ENCODE results near the gene TMPRSS6.

The TMPRSS6 gene

GRCh38 chr22:37107816-37108621, 1.5 kb downstream of the TMPRSS6 start:
- Histone ChIP-seq H3K27me3 (ENCODE audit: control insufficient read depth, low read length) (peaks cover 18% of the 10 kb centered on the region), H3K79me2 (ENCODE audit: control insufficient read depth, low read length) (no peaks in the 10 kb centered on the region), H3K9me3 (ENCODE audit: control insufficient read depth, insufficient read depth, low read length) (no peaks in the 10 kb centered on the region), H4K20me1 (ENCODE audit: control insufficient read depth, insufficient read depth, low read depth, low read length) (no peaks in the 10 kb centered on the region), H3K4me3 (ENCODE audit: low read length) (no peak overlapping the region), H3K9me2 (replicated peaks; ENCODE audit: control insufficient read depth, low read length) (no peaks in the 10 kb centered on the region), H3K27ac (ENCODE audit: low read depth, low read length) (no peak overlapping the region), H3K36me3 (ENCODE audit: control insufficient read depth, low read length) (no peaks in the 10 kb centered on the region), H3K4me2 (ENCODE audit: low read length) (no peak overlapping the region), H3F3A (ENCODE audit: control insufficient read depth, insufficient read depth) (no peaks in the 10 kb centered on the region), H3K4me1 (ENCODE audit: control insufficient read depth, low read length) (no peaks in the 10 kb centered on the region)
- no peak for TF ChIP-seq EZH2phosphoT487 (IDR thresholded peaks at IDR 0.05; ENCODE audit: borderline replicate concordance, low read length)
- TF ChIP-seq, protein P1, sequence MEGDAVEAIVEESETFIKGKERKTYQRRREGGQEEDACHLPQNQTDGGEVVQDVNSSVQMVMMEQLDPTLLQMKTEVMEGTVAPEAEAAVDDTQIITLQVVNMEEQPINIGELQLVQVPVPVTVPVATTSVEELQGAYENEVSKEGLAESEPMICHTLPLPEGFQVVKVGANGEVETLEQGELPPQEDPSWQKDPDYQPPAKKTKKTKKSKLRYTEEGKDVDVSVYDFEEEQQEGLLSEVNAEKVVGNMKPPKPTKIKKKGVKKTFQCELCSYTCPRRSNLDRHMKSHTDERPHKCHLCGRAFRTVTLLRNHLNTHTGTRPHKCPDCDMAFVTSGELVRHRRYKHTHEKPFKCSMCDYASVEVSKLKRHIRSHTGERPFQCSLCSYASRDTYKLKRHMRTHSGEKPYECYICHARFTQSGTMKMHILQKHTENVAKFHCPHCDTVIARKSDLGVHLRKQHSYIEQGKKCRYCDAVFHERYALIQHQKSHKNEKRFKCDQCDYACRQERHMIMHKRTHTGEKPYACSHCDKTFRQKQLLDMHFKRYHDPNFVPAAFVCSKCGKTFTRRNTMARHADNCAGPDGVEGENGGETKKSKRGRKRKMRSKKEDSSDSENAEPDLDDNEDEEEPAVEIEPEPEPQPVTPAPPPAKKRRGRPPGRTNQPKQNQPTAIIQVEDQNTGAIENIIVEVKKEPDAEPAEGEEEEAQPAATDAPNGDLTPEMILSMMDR (IDR thresholded peaks at IDR 0.05; ENCODE audit: low read depth, low read length, poor library complexity, severe bottlenecking), result no peak

DNA sequence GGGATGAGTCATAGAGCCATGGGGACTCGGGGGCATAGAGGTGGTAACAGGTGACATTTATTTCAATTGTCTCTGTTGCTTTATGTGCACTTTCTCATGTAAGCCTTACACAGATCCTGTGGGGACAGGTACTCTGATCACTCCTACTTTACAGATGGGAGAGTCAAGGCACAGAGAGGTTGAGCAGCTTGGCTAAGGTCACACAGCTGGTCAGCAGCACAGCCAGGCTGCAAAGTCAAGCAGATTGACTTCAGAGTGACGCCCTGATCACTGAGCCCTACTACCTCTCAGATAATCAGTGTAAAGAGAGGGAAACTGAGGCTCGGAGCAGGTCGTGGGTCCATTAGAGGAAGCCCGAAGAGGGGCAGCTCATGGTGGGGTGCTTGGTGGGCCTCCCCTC, 3.5 kb downstream of the TMPRSS6 start:
- H3K36me3 ChIP-seq (ENCODE audit: control insufficient read depth, low read length), result no peaks in the 10 kb centered on the region
- no peaks in the 10 kb centered on the region for H3K9me2 ChIP-seq (replicated peaks; ENCODE audit: control insufficient read depth, low read length)
- H3K4me2 ChIP-seq (ENCODE audit: low read length), result no peak overlapping the region
- no peak overlapping the region for H3K4me3 ChIP-seq (ENCODE audit: low read length)
- no peaks in the 10 kb centered on the region for H4K20me1 ChIP-seq (ENCODE audit: control insufficient read depth, insufficient read depth, low read depth, low read length)
- TF ChIP-seq, protein P1 (IDR thresholded peaks at IDR 0.05; ENCODE audit: low read depth, low read length, poor library complexity, severe bottlenecking), result no peak
- no peak for TF ChIP-seq EZH2phosphoT487 (IDR thresholded peaks at IDR 0.05; ENCODE audit: borderline replicate concordance, low read length)
- no peaks in the 10 kb centered on the region for H3K4me1 ChIP-seq (ENCODE audit: control insufficient read depth, low read length)
- H3K27ac ChIP-seq (ENCODE audit: low read depth, low read length), result no peak overlapping the region
- no peaks in the 10 kb centered on the region for H3F3A ChIP-seq (ENCODE audit: control insufficient read depth, insufficient read depth)
- no peaks in the 10 kb centered on the region for H3K79me2 ChIP-seq (ENCODE audit: control insufficient read depth, low read length)
- H3K27me3 ChIP-seq (ENCODE audit: control insufficient read depth, low read length), result peaks cover 28% of the 10 kb centered on the region
- no peaks in the 10 kb centered on the region for H3K9me3 ChIP-seq (ENCODE audit: control insufficient read depth, insufficient read depth, low read length)

DNA sequence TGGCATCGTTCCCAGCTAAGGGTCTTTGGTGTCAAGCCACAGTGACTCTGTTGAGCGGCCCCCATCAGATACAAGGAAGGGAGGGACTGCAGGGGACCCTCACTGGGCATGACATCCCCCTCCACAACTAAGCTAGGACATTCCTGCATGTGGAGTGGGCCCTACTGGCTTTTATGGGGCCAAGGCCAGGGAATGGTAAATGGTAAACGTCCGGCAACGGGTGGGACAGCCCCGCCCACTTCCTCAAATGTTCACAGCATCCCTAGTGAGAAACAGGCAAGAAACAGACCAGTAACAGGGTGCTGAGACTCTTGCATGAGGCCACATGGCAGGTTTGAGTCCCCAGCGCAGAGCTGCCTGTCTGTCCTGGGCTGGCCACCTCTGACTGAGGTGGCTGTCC, 4.4 kb downstream of the TMPRSS6 start:
- H3K9me2 ChIP-seq (replicated peaks; ENCODE audit: control insufficient read depth, low read length), result no peaks in the 10 kb centered on the region
- no peaks in the 10 kb centered on the region for H3K9me3 ChIP-seq (ENCODE audit: control insufficient read depth, insufficient read depth, low read length)
- H3K4me2 ChIP-seq (ENCODE audit: low read length), result no peak overlapping the region
- H3K4me1 ChIP-seq (ENCODE audit: control insufficient read depth, low read length), result no peaks in the 10 kb centered on the region
- H3K27me3 ChIP-seq (ENCODE audit: control insufficient read depth, low read length), result peaks cover 34% of the 10 kb centered on the region
- no peak overlapping the region for H3K4me3 ChIP-seq (ENCODE audit: low read length)
- H4K20me1 ChIP-seq (ENCODE audit: control insufficient read depth, insufficient read depth, low read depth, low read length), result no peaks in the 10 kb centered on the region
- H3K27ac ChIP-seq (ENCODE audit: low read depth, low read length), result no peak overlapping the region
- no peak for TF ChIP-seq EZH2phosphoT487 (IDR thresholded peaks at IDR 0.05; ENCODE audit: borderline replicate concordance, low read length)
- TF ChIP-seq, protein P1 (IDR thresholded peaks at IDR 0.05; ENCODE audit: low read depth, low read length, poor library complexity, severe bottlenecking), result no peak
- no peaks in the 10 kb centered on the region for H3K36me3 ChIP-seq (ENCODE audit: control insufficient read depth, low read length)
- no peaks in the 10 kb centered on the region for H3K79me2 ChIP-seq (ENCODE audit: control insufficient read depth, low read length)
- H3F3A ChIP-seq (ENCODE audit: control insufficient read depth, insufficient read depth), result no peaks in the 10 kb centered on the region

All from DOHH2 (cell line).